ENCODE data around the gene TIMM23B.
"Not testable (repeated sequence)": the region's sequence is repeated elsewhere in the genome, so short reads cannot be mapped to it uniquely, and the experiment has no call there.

The TIMM23B gene, protein sequence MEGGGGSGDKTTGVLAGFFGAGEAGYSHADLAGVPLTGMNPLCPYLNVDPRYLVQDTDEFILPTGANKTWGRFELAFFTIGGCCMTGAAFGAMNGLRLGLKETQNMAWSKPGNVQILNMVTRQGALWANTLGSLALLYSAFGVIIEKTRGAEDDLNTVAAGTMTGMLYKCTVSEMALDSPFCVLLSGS

DNA sequence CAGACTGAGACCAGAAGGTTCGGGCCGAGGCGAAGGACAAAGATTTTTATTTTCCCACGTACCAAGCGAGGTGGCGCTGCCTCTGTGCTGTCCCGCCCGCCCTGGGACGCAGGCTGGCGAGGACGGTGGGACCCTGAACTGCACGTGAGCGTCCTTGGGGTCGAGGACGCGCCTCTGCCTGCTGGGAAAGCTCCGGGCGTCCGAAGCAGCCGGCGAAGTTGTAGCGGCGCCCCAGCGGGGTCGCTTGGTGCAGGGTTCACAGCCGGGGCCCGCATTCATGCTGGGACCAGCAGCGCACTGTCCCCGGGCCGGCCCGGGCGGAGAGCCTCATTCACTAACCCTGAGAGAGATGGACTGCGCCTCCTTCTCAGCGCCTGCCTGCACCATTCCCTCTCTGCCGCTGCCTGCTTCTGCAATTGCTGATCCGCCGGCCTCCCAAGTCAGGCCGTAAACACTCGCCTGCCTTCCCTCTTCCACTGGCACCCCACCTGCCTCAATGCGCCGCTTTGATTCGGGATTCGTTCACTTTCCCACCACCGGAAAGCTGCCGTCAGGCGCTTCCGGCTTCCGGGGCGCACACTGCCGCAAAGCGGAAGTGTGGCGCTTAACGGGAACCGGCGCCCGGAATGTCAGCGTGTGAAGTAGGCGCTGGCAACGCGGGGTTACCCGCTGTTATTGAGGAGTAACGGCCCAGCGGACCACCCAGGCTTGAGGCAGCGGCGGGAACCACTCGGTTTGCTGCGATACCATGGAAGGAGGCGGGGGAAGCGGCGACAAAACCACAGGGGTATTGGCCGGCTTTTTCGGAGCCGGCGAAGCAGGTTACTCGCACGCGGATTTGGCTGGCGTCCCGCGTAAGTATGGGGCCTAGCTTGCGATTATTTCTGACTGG is at the start of gene TIMM23B, which contains the start of gene PARG:
TSS of gene TIMM23B (plus strand) at position 607 of the 892 bp plus-strand sequence. CDS start at position 749, 142 bp downstream.
TSS of gene PARG (minus strand) at position 581 of the 892 bp plus-strand sequence. CDS start at position 279, 302 bp downstream.
- peak; percentile 74 for DNase-seq (ENCODE audit: low spot score)

DNA sequence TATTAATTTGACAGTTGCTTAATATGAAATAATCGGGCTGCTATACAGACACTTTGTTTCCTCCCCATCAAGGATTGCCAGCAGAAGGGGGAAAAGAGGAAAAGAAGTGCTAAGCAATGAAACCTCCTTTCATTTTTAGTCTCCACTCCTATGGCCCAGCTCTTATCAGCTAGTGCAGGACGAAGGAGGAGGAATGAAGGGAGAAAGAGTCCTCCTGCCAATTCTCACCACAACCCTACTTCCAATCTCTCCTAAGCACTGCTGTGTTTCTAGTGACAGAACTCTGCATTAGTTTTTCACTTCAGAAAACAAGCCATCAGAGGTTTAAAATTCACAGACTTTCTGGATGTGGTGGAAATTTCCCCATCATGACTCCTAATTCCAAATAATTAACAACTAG is 41.9 kb upstream of the TIMM23B start:
- DNase-seq (ENCODE audit: low spot score) = not testable (repeated sequence)

DNA sequence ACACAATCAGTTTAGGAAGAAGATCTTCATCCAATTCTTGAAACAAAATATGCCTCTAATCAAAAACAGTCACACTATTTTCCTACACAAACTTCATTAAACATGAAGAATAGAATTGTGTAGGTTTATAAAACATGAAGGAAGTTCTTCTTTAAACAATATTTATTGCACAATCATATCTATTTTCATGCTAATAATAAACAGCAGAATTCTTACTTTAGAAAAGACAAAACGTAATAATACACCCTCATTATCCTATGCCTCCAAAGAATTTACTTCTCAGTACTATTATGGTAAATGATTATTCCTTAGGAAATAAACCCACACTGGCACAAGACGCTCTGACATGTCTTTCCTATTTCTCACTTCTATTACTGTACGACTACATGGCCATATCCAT is 41.4 kb upstream of the TIMM23B start:
- DNase-seq (ENCODE audit: low spot score) = not testable (repeated sequence)

GRCh38 chr10:49903829-49904228 is 38.0 kb upstream of the TIMM23B start:
- DNase-seq (ENCODE audit: low spot score) = not testable (repeated sequence)

- DNase-seq (ENCODE audit: low spot score) = not testable (repeated sequence)
Observed at GRCh38 chr10:49908290-49909080, 33.4 kb upstream of the TIMM23B start.

DNA sequence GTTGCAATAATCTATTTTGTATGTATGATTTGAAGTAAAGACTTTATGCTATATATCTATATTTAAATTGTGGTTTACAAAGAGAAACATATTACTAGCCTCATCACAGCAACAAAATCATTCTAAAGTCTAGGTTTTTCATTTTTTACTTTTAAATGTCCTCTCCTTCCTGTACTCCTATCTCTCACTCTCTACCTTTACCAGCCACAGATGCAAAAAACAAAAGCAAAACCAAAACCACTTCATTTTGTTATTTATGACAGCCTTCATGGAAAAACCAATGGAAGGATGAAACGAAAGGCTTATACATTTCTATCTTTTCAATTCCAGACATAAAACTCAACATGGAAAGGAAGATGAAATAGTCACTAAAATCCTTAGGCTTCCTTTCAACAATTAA is 31.6 kb upstream of the TIMM23B start:
- DNase-seq (ENCODE audit: low spot score) = not testable (repeated sequence)

GRCh38 chr10:49916451-49916850 is 25.4 kb upstream of the TIMM23B start:
- not testable (repeated sequence) for DNase-seq (ENCODE audit: low spot score)

DNA sequence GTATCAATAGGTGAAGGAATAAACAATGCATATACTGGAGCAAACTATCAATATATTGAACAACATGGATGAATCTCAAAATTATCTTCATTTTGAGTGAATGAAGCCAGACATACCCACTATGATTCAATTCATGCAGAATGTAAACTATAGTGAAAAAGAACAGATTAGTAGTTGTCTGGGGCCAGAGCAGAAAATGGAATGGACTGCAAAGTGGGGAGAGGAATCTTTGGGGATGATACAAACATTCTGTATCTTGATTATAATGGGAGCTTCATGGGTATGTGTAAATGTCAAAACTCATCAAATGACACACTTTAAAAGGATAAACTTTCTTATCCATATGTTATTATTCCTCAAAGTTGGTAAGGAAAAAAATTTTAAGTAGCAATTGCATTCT is 23.9 kb upstream of the TIMM23B start:
- not testable (repeated sequence) for DNase-seq (ENCODE audit: low spot score)

GRCh38 chr10:49922041-49922440 is 19.8 kb upstream of the TIMM23B start:
- not testable (repeated sequence) for DNase-seq (ENCODE audit: low spot score)

- DNase-seq (ENCODE audit: low spot score) = not testable (repeated sequence)
Observed at GRCh38 chr10:49923572-49923971, 18.3 kb upstream of the TIMM23B start.

DNA sequence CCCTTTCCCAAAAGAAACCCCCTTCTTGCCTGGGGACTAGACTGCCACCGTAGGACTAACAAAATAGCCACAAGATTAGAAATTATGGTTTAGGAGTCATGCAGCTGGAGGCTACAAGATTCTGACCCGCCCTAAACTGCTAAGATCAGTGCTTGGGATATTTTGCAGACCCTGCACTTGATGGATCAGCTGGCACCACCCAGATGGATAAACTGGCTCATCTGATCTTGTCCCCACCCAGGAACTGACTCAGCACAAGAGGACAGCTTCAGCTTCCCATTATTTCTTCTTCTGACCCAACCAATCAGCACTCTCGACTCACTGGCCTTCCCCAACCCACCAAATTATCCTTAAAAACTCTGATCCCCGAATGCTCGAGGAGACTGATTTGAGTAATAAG is 10.6 kb upstream of the TIMM23B start:
- DNase-seq (ENCODE audit: low spot score) = not testable (repeated sequence)

- not testable (repeated sequence) for DNase-seq (ENCODE audit: low spot score)
Observed at GRCh38 chr10:49931959-49932728, 9.7 kb upstream of the TIMM23B start.

GRCh38 chr10:49942339-49942705 is 469 bp downstream of the TIMM23B start:
- not testable (repeated sequence) for DNase-seq (ENCODE audit: low spot score)

GRCh38 chr10:49943607-49944006 is 1.8 kb downstream of the TIMM23B start:
- DNase-seq (ENCODE audit: low spot score) = not testable (repeated sequence)

- DNase-seq (ENCODE audit: low spot score) = not testable (repeated sequence)
Observed at GRCh38 chr10:49948142-49948541, 6.3 kb downstream of the TIMM23B start.

DNA sequence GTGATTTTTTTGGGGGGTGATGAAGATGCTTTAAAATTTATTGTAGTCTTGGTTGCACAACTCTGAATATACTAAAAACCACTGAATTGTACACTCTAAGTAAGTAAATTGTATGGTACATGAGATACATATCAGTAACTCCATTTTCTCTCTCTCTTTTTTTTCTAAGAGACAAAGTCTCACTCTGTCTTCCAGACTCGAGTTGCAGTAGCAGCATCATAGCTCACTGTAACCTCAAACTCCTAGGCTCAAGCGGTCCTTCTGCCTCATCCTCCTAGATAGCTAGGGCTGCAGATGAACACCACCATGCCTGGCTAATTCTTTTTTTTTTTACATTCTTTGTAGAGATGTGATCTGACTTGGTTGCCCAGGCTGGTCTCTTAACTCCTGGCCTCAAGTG is 6.9 kb downstream of the TIMM23B start:
- not testable (repeated sequence) for DNase-seq (ENCODE audit: low spot score)

DNA sequence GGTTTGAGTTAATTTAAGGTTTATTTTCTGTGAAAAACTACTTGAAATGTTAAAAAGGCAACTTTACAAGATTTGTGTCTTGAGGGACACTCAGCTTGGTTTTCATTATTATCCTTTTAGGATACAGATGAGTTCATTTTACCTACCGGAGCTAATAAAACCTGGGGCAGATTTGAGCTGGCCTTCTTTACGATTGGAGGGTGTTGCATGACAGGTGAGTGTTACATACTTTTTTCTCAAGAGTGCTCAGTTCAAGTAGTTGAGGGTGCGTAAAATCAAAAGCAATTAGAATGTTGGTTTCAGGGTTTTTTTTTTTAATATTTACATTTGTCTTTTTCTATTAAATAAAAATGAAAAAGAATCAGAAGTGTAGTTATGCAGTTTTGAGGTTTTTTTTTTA is 10.2 kb downstream of the TIMM23B start:
- not testable (repeated sequence) for DNase-seq (ENCODE audit: low spot score)

GRCh38 chr10:49953122-49953521 is 11.3 kb downstream of the TIMM23B start:
- not testable (repeated sequence) for DNase-seq (ENCODE audit: low spot score)

DNA sequence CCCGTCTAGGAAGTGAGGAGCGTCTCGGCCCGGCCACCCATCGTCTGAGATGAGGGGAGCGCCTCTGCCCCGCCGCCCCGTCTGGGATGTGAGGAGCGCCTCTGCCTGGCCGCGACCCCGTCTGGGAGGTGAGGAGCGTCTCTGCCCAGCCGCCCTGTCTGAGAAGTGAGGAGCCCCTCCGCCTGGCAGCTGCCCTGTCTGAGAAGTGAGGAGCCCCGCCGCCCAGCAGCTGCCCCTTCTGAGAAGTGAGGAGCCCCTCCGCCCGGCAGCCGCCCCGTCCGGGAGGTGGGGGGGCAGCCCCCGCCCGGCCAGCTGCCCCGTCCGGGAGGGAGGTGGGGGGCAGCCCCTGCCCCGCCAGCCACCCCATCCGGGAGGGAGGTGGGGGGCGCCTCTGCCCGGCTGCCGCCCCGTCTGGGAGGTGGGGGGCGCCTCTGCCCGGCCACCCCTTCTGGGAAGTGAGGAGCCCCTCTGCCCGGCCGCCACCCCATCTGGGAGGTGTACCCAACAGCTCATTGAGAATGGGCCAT is 28.5 kb downstream of the TIMM23B start:
- DNase-seq (ENCODE audit: low spot score) = not testable (repeated sequence)

- DNase-seq (ENCODE audit: low spot score) = not testable (repeated sequence)
Observed at GRCh38 chr10:49971466-49971865, 29.6 kb downstream of the TIMM23B start.

DNA sequence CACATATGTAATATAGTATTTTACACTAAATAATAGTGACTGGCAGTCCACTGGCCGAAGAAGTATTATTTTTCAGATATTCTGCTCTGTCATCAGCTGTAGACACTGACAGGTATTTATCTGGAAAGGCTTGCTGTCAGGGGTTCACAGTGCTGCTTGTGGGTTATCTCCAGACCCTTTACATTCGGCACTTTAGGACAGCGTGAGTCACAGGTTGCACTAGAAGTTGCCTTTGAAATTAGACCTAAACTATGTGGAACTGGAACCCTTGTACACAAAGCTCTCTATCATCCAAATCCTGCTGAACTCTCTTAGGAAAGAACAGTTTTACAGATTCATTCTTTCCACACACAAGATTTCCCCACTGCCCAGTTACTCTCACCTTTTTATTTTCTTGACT is 30.2 kb downstream of the TIMM23B start:
- DNase-seq (ENCODE audit: low spot score) = not testable (repeated sequence)

Measured in Ammon's horn (tissue), 1 donor.